NCI-H2196 treated with DMSO at 0.1 percent for 48 hours (cell line): ENCODE measurements around the gene SURF6.
"Not testable (repeated sequence)": the region's sequence is repeated elsewhere in the genome, so short reads cannot be mapped to it uniquely, and the experiment has no call there.

ENCODE experiments used
- DNase-seq: peaks from one replicate; lab custom pipeline; 2025; ENCODE audit not compliant: unreplicated experiment; lab: John Stamatoyannopoulos, UW

Gene SURF6

GRCh38 chr9:133329306-133330156, 6.5 kb downstream of the SURF6 start:
- DNase-seq: not testable (repeated sequence)

- no peak for DNase-seq
Observed at GRCh38 chr9:133327834-133328484, 8.0 kb downstream of the SURF6 start.

- not testable (repeated sequence) for DNase-seq
Observed at GRCh38 chr9:133327021-133327420, 9.0 kb downstream of the SURF6 start.

- DNase-seq: no peak
Observed at GRCh38 chr9:133323991-133324703, 11.8 kb downstream of the SURF6 start.

- DNase-seq: no peak
Observed at GRCh38 chr9:133323211-133323610, 12.8 kb downstream of the SURF6 start.

GRCh38 chr9:133322701-133323100, 13.3 kb downstream of the SURF6 start:
- DNase-seq: no peak

GRCh38 chr9:133321411-133321935, 14.5 kb downstream of the SURF6 start:
- DNase-seq: no peak

GRCh38 chr9:133320421-133320881, 15.5 kb downstream of the SURF6 start:
- no peak for DNase-seq

GRCh38 chr9:133317551-133317950, 18.4 kb downstream of the SURF6 start:
- DNase-seq: not testable (repeated sequence)

GRCh38 chr9:133315997-133316396, 20.0 kb downstream of the SURF6 start:
- no peak for DNase-seq

- no peak for DNase-seq
Observed at GRCh38 chr9:133309608-133310007, 26.4 kb downstream of the SURF6 start.

GRCh38 chr9:133307301-133307700, 28.7 kb downstream of the SURF6 start:
- no peak for DNase-seq

GRCh38 chr9:133306242-133307204, 29.5 kb downstream of the SURF6 start:
- DNase-seq: no peak

- DNase-seq: no peak
Observed at GRCh38 chr9:133305731-133306130, 30.3 kb downstream of the SURF6 start.

GRCh38 chr9:133304477-133305377, 31.3 kb downstream of the SURF6 start:
- no peak for DNase-seq

GRCh38 chr9:133304158-133304470, 31.9 kb downstream of the SURF6 start:
- no peak for DNase-seq

GRCh38 chr9:133303266-133304157, 32.5 kb downstream of the SURF6 start:
- no peak for DNase-seq
